Chondrocyte (in vitro differentiated cells): Measurements from ENCODE around the gene CRYBG2. TPM values are rescaled to one million over a fixed set of nuclear protein-coding genes. Genes with fewer than 3 reads are reported as not detected.

ENCODE experiments used
- DNase-seq: peaks from one replicate; pipeline ENCODE4 v3.0.0; 2021; ENCODE audit warnings: mixed read lengths, low spot score
- H3K27ac Mint-ChIP-seq: one replicate; pipeline ENCODE4 v1.8.0; 2021; ENCODE audit warnings: mild to moderate bottlenecking, moderate library complexity, mixed read lengths; ENCODE audit not compliant: unreplicated experiment
- H3K27me3 Mint-ChIP-seq: 2 replicates; pipeline ENCODE4 v1.8.0; 2021; ENCODE audit warnings: low read depth, mixed read lengths
- H3K36me3 Mint-ChIP-seq: 2 replicates; pipeline ENCODE4 v1.8.0; 2021; ENCODE audit warnings: low read depth, mixed read lengths
- H3K4me1 Mint-ChIP-seq: 2 replicates; pipeline ENCODE4 v1.8.0; 2021; ENCODE audit warnings: low read depth, mild to moderate bottlenecking, mixed read lengths
- H3K4me3 Mint-ChIP-seq: one replicate; pipeline ENCODE4 v1.8.0; 2021; ENCODE audit warnings: mild to moderate bottlenecking, moderate library complexity, mixed read lengths; ENCODE audit not compliant: unreplicated experiment
- H3K9me3 Mint-ChIP-seq: 2 replicates; pipeline ENCODE4 v1.8.0; 2021; ENCODE audit warnings: low read depth, mixed read lengths
- total RNA-seq: library from RNA; stranded (reverse); gene quantifications from 3 replicates; pipeline ENCODE4 v1.2.1, GENCODE V29; 2021
- TF ChIP-seq, protein P1 (sequence below): fragments of 200-600 bp; sonication (generic); IDR thresholded peaks from 2 replicates; pipeline ENCODE4 v1.5.0; 2021; ENCODE audit warnings: antibody characterized with exemption, mild to moderate bottlenecking, moderate library complexity

CRYBG2 gene
- total RNA-seq, 1 donor from 2014 or later = not detected

DNA sequence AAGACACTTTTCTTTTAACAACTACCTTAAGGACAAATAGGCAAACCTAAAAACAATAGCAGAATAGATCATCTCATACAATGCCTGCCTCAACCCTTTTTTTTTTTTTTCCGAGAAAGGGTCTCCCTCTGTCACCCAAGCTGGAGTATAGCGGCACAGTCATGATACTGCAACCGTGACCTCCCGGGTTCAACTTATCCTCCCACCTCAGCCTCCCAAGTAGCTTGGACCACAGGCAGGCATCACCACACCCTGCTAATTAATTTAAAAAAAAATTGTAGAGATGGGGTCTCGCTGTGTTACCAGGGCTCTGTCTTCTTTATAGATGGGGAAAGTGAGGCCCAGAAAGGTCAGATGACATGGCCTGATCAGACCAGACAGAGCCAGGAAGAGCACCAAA lies 66.1 kb downstream of the CRYBG2 start:
- no peaks in the 10 kb centered on the region for H3K9me3 Mint-ChIP-seq
- peaks cover 2% of the 10 kb centered on the region for H3K36me3 Mint-ChIP-seq
- peaks cover 32% of the 10 kb centered on the region for H3K4me1 Mint-ChIP-seq
- H3K27ac Mint-ChIP-seq = peak overlapping the region; percentile 20
- TF ChIP-seq, protein P1, sequence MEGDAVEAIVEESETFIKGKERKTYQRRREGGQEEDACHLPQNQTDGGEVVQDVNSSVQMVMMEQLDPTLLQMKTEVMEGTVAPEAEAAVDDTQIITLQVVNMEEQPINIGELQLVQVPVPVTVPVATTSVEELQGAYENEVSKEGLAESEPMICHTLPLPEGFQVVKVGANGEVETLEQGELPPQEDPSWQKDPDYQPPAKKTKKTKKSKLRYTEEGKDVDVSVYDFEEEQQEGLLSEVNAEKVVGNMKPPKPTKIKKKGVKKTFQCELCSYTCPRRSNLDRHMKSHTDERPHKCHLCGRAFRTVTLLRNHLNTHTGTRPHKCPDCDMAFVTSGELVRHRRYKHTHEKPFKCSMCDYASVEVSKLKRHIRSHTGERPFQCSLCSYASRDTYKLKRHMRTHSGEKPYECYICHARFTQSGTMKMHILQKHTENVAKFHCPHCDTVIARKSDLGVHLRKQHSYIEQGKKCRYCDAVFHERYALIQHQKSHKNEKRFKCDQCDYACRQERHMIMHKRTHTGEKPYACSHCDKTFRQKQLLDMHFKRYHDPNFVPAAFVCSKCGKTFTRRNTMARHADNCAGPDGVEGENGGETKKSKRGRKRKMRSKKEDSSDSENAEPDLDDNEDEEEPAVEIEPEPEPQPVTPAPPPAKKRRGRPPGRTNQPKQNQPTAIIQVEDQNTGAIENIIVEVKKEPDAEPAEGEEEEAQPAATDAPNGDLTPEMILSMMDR = no peak
- no peak for DNase-seq
- no peaks in the 10 kb centered on the region for H3K27me3 Mint-ChIP-seq
- H3K4me3 Mint-ChIP-seq = no peak overlapping the region

DNA sequence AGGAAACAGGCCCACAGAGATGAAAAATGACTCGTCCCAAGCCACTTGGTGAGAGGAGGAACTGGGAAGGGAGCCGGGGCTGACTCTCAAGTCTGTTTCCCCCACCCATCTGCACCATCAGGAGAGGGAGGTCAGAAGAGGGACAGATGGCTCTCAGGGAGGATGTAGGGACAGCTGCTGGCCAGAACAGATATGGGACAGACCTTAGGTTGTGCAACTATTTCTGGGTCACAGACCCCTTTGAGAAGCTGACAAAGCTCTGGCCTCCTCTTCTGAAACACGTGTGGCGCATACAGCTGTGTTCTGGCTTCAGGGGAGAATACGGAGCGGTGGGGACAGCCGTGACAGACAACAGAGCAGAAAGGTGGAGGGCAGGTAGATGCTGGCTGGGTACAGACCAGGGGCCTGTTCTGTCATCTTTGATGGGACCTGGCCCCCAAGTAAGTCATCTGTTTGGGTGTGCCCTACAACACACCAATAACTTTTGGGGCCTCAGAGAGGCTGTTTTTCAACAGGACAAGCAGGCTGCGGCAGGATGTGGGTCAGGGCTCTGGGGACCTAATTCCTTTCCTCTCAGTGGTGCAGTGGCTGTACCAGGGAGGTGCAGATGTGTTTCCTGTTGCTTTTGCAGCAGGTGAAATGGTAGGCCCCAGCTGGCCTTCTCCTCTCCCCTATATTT lies 66.8 kb downstream of the CRYBG2 start:
- H3K4me3 Mint-ChIP-seq = no peak overlapping the region
- TF ChIP-seq, protein P1 = no peak
- H3K4me1 Mint-ChIP-seq = peaks cover 39% of the 10 kb centered on the region
- H3K27ac Mint-ChIP-seq = no peak overlapping the region
- H3K27me3 Mint-ChIP-seq = no peaks in the 10 kb centered on the region
- no peak for DNase-seq
- H3K9me3 Mint-ChIP-seq = no peaks in the 10 kb centered on the region
- H3K36me3 Mint-ChIP-seq = peaks cover 2% of the 10 kb centered on the region

DNA sequence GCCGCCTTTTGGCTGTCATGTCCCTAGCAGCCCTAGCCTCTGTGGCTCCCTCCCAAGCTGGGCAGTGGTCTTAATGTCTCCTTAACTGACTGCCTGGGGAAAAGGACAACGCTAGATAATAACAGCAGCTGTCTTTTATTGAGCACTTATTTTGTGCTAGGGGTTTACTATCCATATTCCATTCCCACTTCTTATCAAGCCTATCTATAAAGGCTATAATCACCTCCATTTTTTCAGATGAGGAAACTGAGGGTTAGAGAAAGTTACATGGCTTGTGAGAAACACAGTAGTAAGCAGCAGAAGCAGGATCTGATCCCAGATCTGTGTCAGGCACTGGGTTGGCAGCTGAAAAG lies 67.9 kb downstream of the CRYBG2 start:
- no peak overlapping the region for H3K4me3 Mint-ChIP-seq
- H3K27ac Mint-ChIP-seq = no peak overlapping the region
- H3K4me1 Mint-ChIP-seq = peaks cover 48% of the 10 kb centered on the region
- no peaks in the 10 kb centered on the region for H3K27me3 Mint-ChIP-seq
- no peak for DNase-seq
- no peaks in the 10 kb centered on the region for H3K9me3 Mint-ChIP-seq
- peaks cover 4% of the 10 kb centered on the region for H3K36me3 Mint-ChIP-seq
- TF ChIP-seq, protein P1 = no peak

DNA sequence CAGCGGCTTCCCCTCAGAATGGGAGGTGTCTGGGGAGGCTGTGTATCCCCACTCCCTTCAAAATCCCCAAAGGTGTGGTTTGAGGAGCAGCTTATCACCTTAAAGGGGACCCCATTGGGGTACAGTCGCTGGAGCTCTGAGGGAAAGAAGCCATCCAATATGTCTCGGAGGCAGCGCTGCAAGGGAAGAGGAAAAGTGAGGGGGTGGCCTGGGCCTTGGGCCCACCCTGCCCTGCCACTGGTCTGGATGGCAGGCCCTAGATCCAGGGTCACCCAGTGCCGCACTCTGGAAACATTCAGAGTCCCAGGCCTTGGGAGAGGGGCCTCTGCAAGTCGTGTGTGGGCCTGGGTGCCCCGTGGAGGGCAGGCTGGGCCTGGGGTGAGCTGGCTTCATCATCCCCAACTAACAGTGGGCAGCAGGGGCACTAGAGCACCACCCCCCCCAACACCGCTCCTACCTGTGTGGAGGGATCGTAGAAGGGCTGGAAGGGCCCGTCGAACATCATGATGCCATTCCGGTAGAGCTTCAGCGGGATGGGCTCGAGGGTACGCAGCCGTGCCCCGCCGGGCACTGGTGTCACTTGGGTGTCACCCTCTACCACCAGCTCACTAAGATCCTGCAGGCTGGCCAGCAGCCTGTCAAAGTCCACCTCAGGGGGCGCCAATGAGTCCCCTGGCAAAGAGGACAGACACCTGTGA lies 68.4 kb downstream of the CRYBG2 start:
- no peaks in the 10 kb centered on the region for H3K9me3 Mint-ChIP-seq
- peaks cover 54% of the 10 kb centered on the region for H3K4me1 Mint-ChIP-seq
- no peak for DNase-seq
- TF ChIP-seq, protein P1 = peak; percentile 23
- H3K27ac Mint-ChIP-seq = no peak overlapping the region
- no peaks in the 10 kb centered on the region for H3K27me3 Mint-ChIP-seq
- H3K36me3 Mint-ChIP-seq = peaks cover 5% of the 10 kb centered on the region
- H3K4me3 Mint-ChIP-seq = no peak overlapping the region

DNA sequence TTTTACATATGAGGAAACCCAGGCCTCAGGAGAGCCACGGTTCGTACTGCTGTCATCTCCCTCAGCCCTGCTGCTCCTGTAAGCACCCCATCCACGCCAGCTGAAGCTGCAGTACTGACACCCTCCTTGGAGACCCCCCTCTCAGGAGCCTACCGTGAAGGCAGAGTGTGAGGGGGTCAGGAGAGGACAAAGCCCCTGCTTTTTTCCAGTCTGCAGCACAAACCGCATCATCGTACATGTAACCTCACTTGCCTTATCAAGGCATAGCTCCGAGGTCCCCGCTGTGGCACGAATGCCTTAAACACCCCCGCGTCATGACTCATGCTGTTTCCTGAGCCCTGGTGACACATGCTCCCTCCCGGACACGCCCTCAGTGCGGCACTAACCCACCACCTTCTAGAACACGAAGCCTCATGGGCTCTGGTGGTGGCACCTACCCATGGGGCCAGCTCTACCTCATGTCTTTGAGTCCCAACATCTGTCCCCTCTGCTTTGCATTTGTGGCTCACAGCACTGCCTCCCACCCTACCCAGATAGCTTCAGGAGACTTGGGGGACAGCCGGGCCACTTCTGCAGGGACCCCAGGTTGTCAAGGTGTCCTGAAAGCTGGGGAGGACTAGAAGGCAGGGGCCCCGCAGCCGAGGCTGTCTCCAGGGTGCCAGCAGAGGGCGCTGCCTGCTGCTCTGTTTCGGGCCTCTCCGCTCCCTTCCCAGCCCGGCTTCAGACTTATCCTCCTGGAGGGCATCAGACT lies 69.2 kb downstream of the CRYBG2 start:
- TF ChIP-seq, protein P1 = peak; percentile 82
- no peaks in the 10 kb centered on the region for H3K9me3 Mint-ChIP-seq
- no peaks in the 10 kb centered on the region for H3K27me3 Mint-ChIP-seq
- no peak for DNase-seq
- H3K4me3 Mint-ChIP-seq = no peak overlapping the region
- peak overlapping the region; percentile 97 for H3K27ac Mint-ChIP-seq
- H3K36me3 Mint-ChIP-seq = peaks cover 5% of the 10 kb centered on the region
- peaks cover 56% of the 10 kb centered on the region for H3K4me1 Mint-ChIP-seq
